Endodermal cell (in vitro differentiated cells): ENCODE data around the gene PMM2. TPM values are rescaled to one million over a fixed set of nuclear protein-coding genes. Genes with fewer than 3 reads are reported as not detected.

Experiments
- DNase-seq: peaks from one replicate; pipeline ENCODE4 v3.0.0-alpha.2; 2017
- H3K27ac ChIP-seq: 2 replicates; pipeline ENCODE4 v1.5.1; 2013; ENCODE audit warnings: mild to moderate bottlenecking, low read depth, low read length, moderate library complexity
- H3K27me3 ChIP-seq: 2 replicates; pipeline ENCODE4 v1.6.1; 2013; ENCODE audit warnings: mild to moderate bottlenecking, low read length, moderate library complexity; ENCODE audit not compliant: insufficient read depth, control insufficient read depth, poor library complexity, severe bottlenecking
- H3K36me3 ChIP-seq: 2 replicates; pipeline ENCODE4 v1.7.0; 2013; ENCODE audit warnings: mild to moderate bottlenecking, low read length, moderate library complexity; ENCODE audit not compliant: control insufficient read depth, insufficient read depth
- H3K4me1 ChIP-seq: one replicate; pipeline ENCODE4 v1.7.0; 2013; ENCODE audit warnings: low read length; ENCODE audit not compliant: control insufficient read depth, insufficient read depth
- H3K4me3 ChIP-seq: 2 replicates; pipeline ENCODE4 v1.5.1; 2013; ENCODE audit warnings: mild to moderate bottlenecking, low read length, moderate library complexity
- H3K9ac ChIP-seq: 2 replicates; pipeline ENCODE4 v1.6.1; 2013; ENCODE audit warnings: mild to moderate bottlenecking, low read length, moderate library complexity; ENCODE audit not compliant: poor library complexity, severe bottlenecking; ENCODE audit errors: extremely low read depth
- H3K9me3 ChIP-seq: 2 replicates; pipeline ENCODE4 v1.6.1; 2013; ENCODE audit warnings: mild to moderate bottlenecking, low read length, moderate library complexity; ENCODE audit not compliant: control insufficient read depth
- H3K27ac Mint-ChIP-seq: 2 replicates; pipeline ENCODE4 v1.8.0; 2020; ENCODE audit warnings: mixed read lengths
- H3K27me3 Mint-ChIP-seq: 2 replicates; pipeline ENCODE4 v1.8.0; 2021; ENCODE audit warnings: mild to moderate bottlenecking, mixed read lengths; ENCODE audit not compliant: insufficient read depth
- H3K36me3 Mint-ChIP-seq: 2 replicates; pipeline ENCODE4 v1.8.0; 2020; ENCODE audit warnings: low read depth, mixed read lengths
- H3K4me1 Mint-ChIP-seq: 2 replicates; pipeline ENCODE4 v1.8.0; 2020; ENCODE audit warnings: mixed read lengths
- H3K4me3 Mint-ChIP-seq: 2 replicates; pipeline ENCODE4 v1.8.0; 2020; ENCODE audit warnings: mild to moderate bottlenecking, moderate library complexity, mixed read lengths
- H3K9me3 Mint-ChIP-seq: 2 replicates; pipeline ENCODE4 v1.8.0; 2020; ENCODE audit warnings: mild to moderate bottlenecking, mixed read lengths
- CTCF ChIP-seq: fragments of 200-600 bp; sonication (generic); conservative IDR thresholded peaks from 2 replicates; pipeline ENCODE4 v1.5.0; 2021; ENCODE audit warnings: antibody characterized with exemption, mild to moderate bottlenecking
- WGBS, 2 experiments: methylation state at CpG; one replicate each; pipeline versions ENCODE4 v1.1.5 to v1.1.7; 2013; ENCODE audit warnings: missing lambda C conversion rate in 2 of 2, mixed read lengths in 1 of 2; ENCODE audit not compliant: insufficient coverage in 1 of 2, insufficient read length in 1 of 2; 5-methylcytosine and 5-hydroxymethylcytosine counted together
- total RNA-seq, 2 donors: library from RNA; stranded (reverse); fragmentation: NEBNext Ultra II Directional in 1 of 2; extraction: Animal tissue kit (Norgen Biotek cat#: 25700) in 1 of 2; gene quantifications; 2 replicates in 1 of 2; 3 replicates in 1 of 2; pipeline ENCODE4 v1.2.1, GENCODE V29; 2021

PMM2 gene
- total RNA-seq, 2 donors from 2014 or later, result 47.6 to 48.2 TPM

- WGBS, 2 experiments, result 95% methylated on average over 11 to 14 of the region's 14 CpGs
- H3K4me1 Mint-ChIP-seq, result peaks cover 40% of the 10 kb centered on the region
These were observed 67.7 kb downstream of the PMM2 start for GRCh38 chr16:8865145-8865882.

GRCh38 chr16:8866118-8866883 is 68.7 kb downstream of the PMM2 start:
- Mint-ChIP-seq H3K27me3 (peaks cover 3% of the 10 kb centered on the region), H3K36me3 (peaks cover 18% of the 10 kb centered on the region), H3K4me1 (peaks cover 40% of the 10 kb centered on the region), H3K9me3 (no peaks in the 10 kb centered on the region), H3K4me3 (peak overlapping the region; percentile 88), H3K27ac (peak overlapping the region; percentile 94)
- H3K36me3 ChIP-seq, result peaks cover 34% of the 10 kb centered on the region
- 16 to 30% methylated on average over 12 to 30 of the region's 30 CpGs for WGBS, 2 experiments
- H3K27me3 ChIP-seq, result no peaks in the 10 kb centered on the region
- peak overlapping the region; percentile 89 for H3K4me3 ChIP-seq
- peak overlapping the region; percentile 95 for H3K27ac ChIP-seq
- H3K9ac ChIP-seq, result peak overlapping the region; percentile 90
- H3K9me3 ChIP-seq, result no peaks in the 10 kb centered on the region
- no peak for TF ChIP-seq CTCF
- peak; percentile 97 for DNase-seq
- peaks cover 26% of the 10 kb centered on the region for H3K4me1 ChIP-seq

More at GRCh38 chr16:8865145-8865882, 67.7 kb downstream of the PMM2 start:
- Mint-ChIP-seq H3K4me3 (peak overlapping the region; percentile 88), H3K27ac (no peak overlapping the region), H3K9me3 (no peaks in the 10 kb centered on the region), H3K27me3 (peaks cover 3% of the 10 kb centered on the region), H3K36me3 (peaks cover 22% of the 10 kb centered on the region)
- TF ChIP-seq CTCF, result no peak
- DNase-seq, result no peak
- Histone ChIP-seq H3K4me3 (peak overlapping the region; percentile 70), H3K9me3 (no peaks in the 10 kb centered on the region), H3K36me3 (peaks cover 36% of the 10 kb centered on the region), H3K4me1 (peaks cover 26% of the 10 kb centered on the region), H3K9ac (no peak overlapping the region), H3K27ac (peak overlapping the region; percentile 67), H3K27me3 (no peaks in the 10 kb centered on the region)

GRCh38 chr16:8866884-8867215 is 69.2 kb downstream of the PMM2 start:
- H3K4me1 ChIP-seq, result peaks cover 26% of the 10 kb centered on the region
- H3K9me3 ChIP-seq, result no peaks in the 10 kb centered on the region
- no peak for TF ChIP-seq CTCF
- DNase-seq, result no peak
- H3K9ac ChIP-seq, result peak overlapping the region; percentile 90
- peaks cover 34% of the 10 kb centered on the region for H3K36me3 ChIP-seq
- no peaks in the 10 kb centered on the region for H3K9me3 Mint-ChIP-seq
- peak overlapping the region; percentile 95 for H3K27ac Mint-ChIP-seq
- H3K4me3 Mint-ChIP-seq, result peak overlapping the region; percentile 88
- H3K4me3 ChIP-seq, result peak overlapping the region; percentile 89
- H3K27me3 Mint-ChIP-seq, result peaks cover 3% of the 10 kb centered on the region
- H3K4me1 Mint-ChIP-seq, result peaks cover 40% of the 10 kb centered on the region
- H3K27me3 ChIP-seq, result no peaks in the 10 kb centered on the region
- H3K36me3 Mint-ChIP-seq, result peaks cover 14% of the 10 kb centered on the region
- H3K27ac ChIP-seq, result peak overlapping the region; percentile 95
- WGBS, 2 experiments, result 2% methylated on average over 7 to 16 of the region's 16 CpGs
